ENCODE results near the gene LAMA5. TPM values are rescaled to one million over a fixed set of nuclear protein-coding genes. Genes with fewer than 3 reads are reported as not detected.

Gene LAMA5
- total RNA-seq, 2 experiments from 2014 or later = 0.99 to 1.9 TPM

- H3K27ac Mint-ChIP-seq = no peak overlapping the region
- ATAC-seq = no peak
- H3K9me3 Mint-ChIP-seq (ENCODE audit: low read depth) = no peaks in the 10 kb centered on the region
- H3K4me1 Mint-ChIP-seq = no peaks in the 10 kb centered on the region
- H3K36me3 Mint-ChIP-seq = peaks cover 7% of the 10 kb centered on the region
- DNase-seq = no peak
- H3K4me3 Mint-ChIP-seq = no peak overlapping the region
- CTCF ChIA-PET = no interaction called here
- H3K27me3 Mint-ChIP-seq = no peaks in the 10 kb centered on the region
These were observed 56.0 kb downstream of the LAMA5 start for GRCh38 chr20:62311150-62311549.

GRCh38 chr20:62310757-62311121, 56.4 kb downstream of the LAMA5 start:
- H3K27me3 Mint-ChIP-seq = no peaks in the 10 kb centered on the region
- CTCF ChIA-PET = no interaction called here
- no peak overlapping the region for H3K27ac Mint-ChIP-seq
- no peak overlapping the region for H3K4me3 Mint-ChIP-seq
- peaks cover under 1% of the 10 kb centered on the region for H3K4me1 Mint-ChIP-seq
- DNase-seq (no peak), ATAC-seq (no peak)
- peaks cover 9% of the 10 kb centered on the region for H3K36me3 Mint-ChIP-seq
- no peaks in the 10 kb centered on the region for H3K9me3 Mint-ChIP-seq (ENCODE audit: low read depth)

- Mint-ChIP-seq H3K4me1 (peaks cover 6% of the 10 kb centered on the region), H3K27ac (no peak overlapping the region), H3K36me3 (peaks cover 13% of the 10 kb centered on the region), H3K4me3 (no peak overlapping the region), H3K27me3 (no peaks in the 10 kb centered on the region), H3K9me3 (ENCODE audit: low read depth) (no peaks in the 10 kb centered on the region)
- ATAC-seq (no peak), DNase-seq (no peak)
- CTCF ChIA-PET = no interaction called here
These were observed 57.0 kb downstream of the LAMA5 start for GRCh38 chr20:62309947-62310756.

- no peaks in the 10 kb centered on the region for H3K9me3 Mint-ChIP-seq (ENCODE audit: low read depth)
- CTCF ChIA-PET = no interaction called here
- no peak overlapping the region for H3K4me3 Mint-ChIP-seq
- peaks cover 17% of the 10 kb centered on the region for H3K36me3 Mint-ChIP-seq
- no peaks in the 10 kb centered on the region for H3K27me3 Mint-ChIP-seq
- ATAC-seq (no peak), DNase-seq (no peak)
- H3K27ac Mint-ChIP-seq = no peak overlapping the region
- peaks cover 12% of the 10 kb centered on the region for H3K4me1 Mint-ChIP-seq
These were observed 57.7 kb downstream of the LAMA5 start for GRCh38 chr20:62309198-62309944.

- ATAC-seq (no peak), DNase-seq (no peak)
- no peak overlapping the region for H3K4me3 Mint-ChIP-seq
- H3K27ac Mint-ChIP-seq = no peak overlapping the region
- CTCF ChIA-PET = no interaction called here
- H3K9me3 Mint-ChIP-seq (ENCODE audit: low read depth) = no peaks in the 10 kb centered on the region
- peaks cover 20% of the 10 kb centered on the region for H3K4me1 Mint-ChIP-seq
- H3K27me3 Mint-ChIP-seq = no peaks in the 10 kb centered on the region
- peaks cover 25% of the 10 kb centered on the region for H3K36me3 Mint-ChIP-seq
These were observed 58.9 kb downstream of the LAMA5 start for GRCh38 chr20:62308102-62308822.

- Mint-ChIP-seq H3K4me3 (no peak overlapping the region), H3K4me1 (peaks cover 20% of the 10 kb centered on the region), H3K27me3 (no peaks in the 10 kb centered on the region), H3K36me3 (peaks cover 25% of the 10 kb centered on the region), H3K27ac (no peak overlapping the region), H3K9me3 (ENCODE audit: low read depth) (no peaks in the 10 kb centered on the region)
- DNase-seq = no peak
- ATAC-seq = no peak
- CTCF ChIA-PET = no interaction called here
These were observed 59.6 kb downstream of the LAMA5 start for GRCh38 chr20:62307226-62308101.

GRCh38 chr20:62306414-62307187, 60.5 kb downstream of the LAMA5 start:
- Mint-ChIP-seq H3K36me3 (peaks cover 25% of the 10 kb centered on the region), H3K27ac (no peak overlapping the region), H3K4me3 (no peak overlapping the region), H3K27me3 (no peaks in the 10 kb centered on the region), H3K9me3 (ENCODE audit: low read depth) (no peaks in the 10 kb centered on the region), H3K4me1 (peaks cover 24% of the 10 kb centered on the region)
- no peak for ATAC-seq
- DNase-seq = no peak
- CTCF ChIA-PET = no interaction called here

- peaks cover 25% of the 10 kb centered on the region for H3K36me3 Mint-ChIP-seq
- DNase-seq (no peak), ATAC-seq (no peak)
- CTCF ChIA-PET = no interaction called here
- peak overlapping the region; percentile 49 for H3K27ac Mint-ChIP-seq
- peak overlapping the region; percentile 89 for H3K4me3 Mint-ChIP-seq
- H3K9me3 Mint-ChIP-seq (ENCODE audit: low read depth) = no peaks in the 10 kb centered on the region
- H3K4me1 Mint-ChIP-seq = peaks cover 28% of the 10 kb centered on the region
- H3K27me3 Mint-ChIP-seq = no peaks in the 10 kb centered on the region
These were observed 61.2 kb downstream of the LAMA5 start for GRCh38 chr20:62305765-62306413.

GRCh38 chr20:62305149-62305764, 61.9 kb downstream of the LAMA5 start:
- Mint-ChIP-seq H3K27ac (peak overlapping the region; percentile 49), H3K4me1 (peaks cover 28% of the 10 kb centered on the region), H3K9me3 (ENCODE audit: low read depth) (no peaks in the 10 kb centered on the region), H3K4me3 (peak overlapping the region; percentile 89), H3K27me3 (no peaks in the 10 kb centered on the region), H3K36me3 (peaks cover 25% of the 10 kb centered on the region)
- DNase-seq (no peak), ATAC-seq (no peak)
- CTCF ChIA-PET = interaction anchor here (1.0 kb wide), 1 partner anchor 77 kb away, joined by 3 read pairs; no protein-coding TSS in a partner anchor

GRCh38 chr20:62304331-62305148, 62.6 kb downstream of the LAMA5 start:
- Mint-ChIP-seq H3K4me3 (peak overlapping the region; percentile 89), H3K27ac (peak overlapping the region; percentile 84), H3K36me3 (peaks cover 25% of the 10 kb centered on the region), H3K27me3 (no peaks in the 10 kb centered on the region), H3K4me1 (peaks cover 28% of the 10 kb centered on the region), H3K9me3 (ENCODE audit: low read depth) (no peaks in the 10 kb centered on the region)
- no peak for DNase-seq
- ATAC-seq = no peak
- CTCF ChIA-PET = interaction anchor here (0.9 to 1.5 kb wide), 3 partner anchors 78 to 503 kb away, joined by 3 read pairs; no protein-coding TSS in a partner anchor

Measured in activated CD8-positive, alpha-beta memory T cell treated with anti-CD3 and anti-CD28 coated beads, Interleukin-2, amount 10 ng/mL, durations not matched to agents 7 days and 5 days (primary cell).